K562 (cell line): ENCODE measurements around the gene HMCES. TPM values are rescaled to one million over a fixed set of nuclear protein-coding genes. Genes with fewer than 3 reads are reported as not detected.
A peak's percentile ranks its signal among the peaks of the same experiment; 100 is the strongest.

ENCODE experiments used
- ATAC-seq: fragments of 200-7000 bp; cut with Tn5 transposase; 3 replicates; pipeline ENCODE4 v1.9.1; 2020; ENCODE audit warnings: moderate library complexity
- BruUV-seq: library from RNA; stranded (reverse); fragments of 400-500 nt; replicated peaks from 2 replicates; lab custom pipeline; 2021; lab: Mats Ljungman, UMichigan
- CTCF ChIA-PET: fragments of 300-600 bp; formaldehyde crosslinking; extraction: SDS; loops from one replicate; lab custom pipeline; 2021; ENCODE audit warnings: low intra/inter-chr PET ratio; lab: Yijun Ruan, JAX
- POLR2A ChIA-PET: fragments of 300-600, 350-650 bp; sonication (Branson Sonifier 250); formaldehyde crosslinking; extraction: SDS; loops from one replicate; lab custom pipeline; 2021; ENCODE audit warnings: antibody characterized with exemption, inconsistent platforms; lab: Yijun Ruan, JAX
- DNase-seq, 4 experiments: peaks; one replicate each; pipeline versions ENCODE4 v3.0.0 to v3.0.0-alpha.2; 2011 to 2018; ENCODE audit warnings: low spot score in 3 of 4, mixed read lengths in 3 of 4; ENCODE audit errors: extremely low read depth in 1 of 4
- FAIRE-seq: peaks from 2 replicates; lab custom pipeline; 2011; peaks lifted over from hg19 to GRCh38; lab: Jason Lieb, UNC
- H2AFZ ChIP-seq: 2 replicates; pipeline ENCODE4 v1.6.0; 2011; ENCODE audit warnings: low read depth, low read length, control low read depth, inconsistent platforms
- H3K27ac ChIP-seq: fragments of 200-600 bp; 3 replicates; pipeline ENCODE4 v1.8.0; 2011; ENCODE audit warnings: low read depth, mild to moderate bottlenecking, control low read depth, inconsistent platforms, low read length, moderate library complexity, mixed read lengths; ENCODE audit errors: extremely low read depth
- H3K27me3 ChIP-seq, 2 experiments: fragments of 300-600 bp in 1 of 2; 2 replicates in 1 of 2; 3 replicates in 1 of 2; pipeline versions ENCODE4 v1.6.0 to v1.8.0; 2011; ENCODE audit warnings: inconsistent platforms in 2 of 2, low read length in 2 of 2, mild to moderate bottlenecking in 1 of 2, mixed read lengths in 1 of 2, moderate library complexity in 1 of 2; ENCODE audit not compliant: control insufficient read depth in 2 of 2, insufficient read depth in 2 of 2
- H3K36me3 ChIP-seq: fragments of 300-600 bp; 3 replicates; pipeline ENCODE4 v1.8.0; 2011; ENCODE audit warnings: mild to moderate bottlenecking, low read length, inconsistent platforms; ENCODE audit not compliant: control insufficient read depth, insufficient read depth
- H3K4me1 ChIP-seq, 2 experiments: fragments of 200-600 bp in 1 of 2; replicated peaks in 1 of 2; 2 replicates in 1 of 2; 3 replicates in 1 of 2; pipeline versions ENCODE4 v1.5.1 to v1.8.0; 2011; ENCODE audit warnings: inconsistent platforms in 2 of 2, low read length in 2 of 2, mild to moderate bottlenecking in 1 of 2, mixed read lengths in 1 of 2, moderate library complexity in 1 of 2; ENCODE audit not compliant: control insufficient read depth in 2 of 2, insufficient read depth in 2 of 2
- H3K4me2 ChIP-seq: 2 replicates; pipeline ENCODE4 v1.6.1; 2011; ENCODE audit warnings: low read length, control low read depth, inconsistent platforms, mixed read lengths; ENCODE audit not compliant: insufficient read depth
- H3K4me3 ChIP-seq: fragments of 200-600 bp; sonication (generic), shearing (Covaris generic); 2 replicates; pipeline ENCODE4 v1.5.1; 2016; ENCODE audit warnings: control low read depth, inconsistent platforms
- H3K79me2 ChIP-seq: fragments of 200-600 bp; 3 replicates; pipeline ENCODE4 v1.8.0; 2011; ENCODE audit warnings: low read length, inconsistent platforms; ENCODE audit not compliant: control insufficient read depth, insufficient read depth
- H3K9ac ChIP-seq, 2 experiments: 2 replicates each; pipeline versions ENCODE4 v1.6.0 to v1.6.1; 2011; ENCODE audit warnings: low read depth in 2 of 2, low read length in 2 of 2, control low read depth in 1 of 2, inconsistent platforms in 1 of 2, mild to moderate bottlenecking in 1 of 2, mixed read lengths in 1 of 2; ENCODE audit not compliant: insufficient read depth in 1 of 2
- H3K9me1 ChIP-seq: one replicate; pipeline ENCODE4 v1.6.0; 2011; ENCODE audit warnings: inconsistent platforms, mild to moderate bottlenecking, low read length, moderate library complexity; ENCODE audit not compliant: control insufficient read depth, insufficient read depth
- H3K9me3 ChIP-seq: replicated peaks from 2 replicates; pipeline ENCODE4 v1.5.1; 2011; ENCODE audit warnings: low read depth, low read length, inconsistent platforms; ENCODE audit not compliant: control insufficient read depth, insufficient read depth
- H4K20me1 ChIP-seq: replicated peaks from 2 replicates; pipeline ENCODE4 v1.6.1; 2011; ENCODE audit warnings: low read length, inconsistent platforms, mixed read lengths; ENCODE audit not compliant: control insufficient read depth, insufficient read depth
- HCFC1 ChIP-seq: IDR thresholded peaks from 2 replicates; pipeline ENCODE4 v1.6.1; 2012; ENCODE audit warnings: low read depth, low read length, improper control_type of control experiment
- U2AF1 ChIP-seq: fragments of 200-400 bp; formaldehyde crosslinking; optimal IDR thresholded peaks from 2 replicates; pipeline ENCODE3; 2017; ENCODE audit warnings: mild to moderate bottlenecking, low read depth, low read length, moderate library complexity
- ZFP36 ChIP-seq: fragments of 150-350 bp; IDR thresholded peaks from 2 replicates; pipeline ENCODE4 v1.6.1; 2018; ENCODE audit warnings: low read length, low read depth; ENCODE audit not compliant: partially characterized antibody
- WGBS: fragments of 100-300 bp; shearing (Covaris generic); methylation state at CpG from one replicate; pipeline ENCODE4 v1.1.6; 2016; ENCODE audit warnings: low coverage, mixed read lengths; ENCODE audit not compliant: insufficient coverage; ENCODE audit errors: missing lambda C conversion rate; 5-methylcytosine and 5-hydroxymethylcytosine counted together
- in situ Hi-C: fragments of 300-500 bp; cut with MboI; formaldehyde crosslinking; loops from 4 replicates; pipeline ENCODE4 v1.15.0; 2018; ENCODE audit warnings: inconsistent platforms, mixed read lengths
- intact Hi-C: fragments of 100-400 bp; cut with micrococcal nuclease; formaldehyde crosslinking; loops from 2 replicates; pipeline ENCODE4 v1.14.2; 2022
- polyA plus RNA-seq, 8 experiments: library from polyadenylated mRNA; depleted of rRNA in 4 of 8; stranded (reverse) in 5 of 8; unstranded in 3 of 8; fragments of >200 nt; fragmentation: Nextera tagmentation in 2 of 8; fragmentation: Illumina TruSeq in 1 of 8; extraction: Ambion mirVana in 2 of 8; extraction: Trizol in 1 of 8; gene quantifications; 2 replicates each; pipeline versions ENCODE4 v1.2.1 to v1.2.3, GENCODE V29; 2011 to 2014; ENCODE audit warnings: inconsistent platforms in 1 of 8, missing spikeins in 1 of 8
- total RNA-seq, 7 experiments: library from RNA; depleted of rRNA in 6 of 7; stranded (reverse); fragments of >200 nt in 6 of 7; fragmentation: Illumina TruSeq in 2 of 7; extraction: Trizol in 2 of 7; gene quantifications; 2 replicates each; pipeline versions ENCODE4 v1.2.1 to v1.2.3, GENCODE V29; 2011 to 2021; ENCODE audit warnings: low replicate concordance in 1 of 7
- TF ChIP-seq, protein P1 (sequence below): fragments of 250-450 bp; sonication (Bioruptor Pico); IDR thresholded peaks from 2 replicates; pipeline ENCODE4 v1.5.0; 2020; ENCODE audit warnings: mild to moderate bottlenecking, borderline replicate concordance
- TF ChIP-seq, protein P2 (sequence below): fragments of 450-650 bp; formaldehyde crosslinking; IDR thresholded peaks from 2 replicates; pipeline ENCODE4 v1.4.0; 2020; ENCODE audit warnings: mild to moderate bottlenecking, moderate library complexity

Gene HMCES
- total and polyA plus RNA-seq, 9 of the 15 experiments (the other 6 are each of a cell fraction or from before 2014, with no cell fraction given) = 18.8 to 45.3 (median 24.8) TPM

DNA sequence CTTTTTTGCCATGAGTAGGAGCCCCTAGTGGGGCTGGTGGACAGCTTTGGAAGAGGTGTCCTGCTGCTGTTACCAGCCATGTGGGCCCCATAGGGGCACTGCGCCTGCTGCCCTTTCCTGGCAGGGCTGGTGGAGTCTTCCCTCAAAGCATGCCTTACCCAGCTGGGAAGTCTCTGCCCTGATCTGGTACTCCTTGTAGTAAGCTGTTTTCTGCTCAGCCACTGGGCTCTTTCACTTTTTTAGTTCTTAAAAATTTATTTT lies 26.2 kb downstream of the HMCES start:
- Histone ChIP-seq H3K27ac (peak overlapping the region; percentile 21; the same call in 1 of the 3 replicates), H3K36me3 (peaks cover 28% of the 10 kb centered on the region; the same call in 2 of the 3 replicates), H3K27me3 (no peaks in the 10 kb centered on the region), H3K4me3 (no peak overlapping the region), H3K4me1 (peaks cover 11 to 13% of the 10 kb centered on the region in 2 experiments; a peak in 4 of 5 replicates), H3K9me3 (no peaks in the 10 kb centered on the region), H4K20me1 (no peaks in the 10 kb centered on the region), H2AFZ (no peak overlapping the region), H3K9me1 (no peaks in the 10 kb centered on the region), H3K9ac (peak overlapping the region in 1 of 2 experiments; percentile 85; a peak in 1 of 4 replicates), H3K79me2 (no peaks in the 10 kb centered on the region), H3K4me2 (no peak overlapping the region)
- no peak for FAIRE-seq
- POLR2A ChIA-PET = interaction anchor here (0.8 to 1.6 kb wide), 3 partner anchors 9 to 24 kb away, joined by 3 to 10 read pairs (median 4); a partner anchor contains a TSS
- no peak for TF ChIP-seq HCFC1
- TF ChIP-seq, protein P1, sequence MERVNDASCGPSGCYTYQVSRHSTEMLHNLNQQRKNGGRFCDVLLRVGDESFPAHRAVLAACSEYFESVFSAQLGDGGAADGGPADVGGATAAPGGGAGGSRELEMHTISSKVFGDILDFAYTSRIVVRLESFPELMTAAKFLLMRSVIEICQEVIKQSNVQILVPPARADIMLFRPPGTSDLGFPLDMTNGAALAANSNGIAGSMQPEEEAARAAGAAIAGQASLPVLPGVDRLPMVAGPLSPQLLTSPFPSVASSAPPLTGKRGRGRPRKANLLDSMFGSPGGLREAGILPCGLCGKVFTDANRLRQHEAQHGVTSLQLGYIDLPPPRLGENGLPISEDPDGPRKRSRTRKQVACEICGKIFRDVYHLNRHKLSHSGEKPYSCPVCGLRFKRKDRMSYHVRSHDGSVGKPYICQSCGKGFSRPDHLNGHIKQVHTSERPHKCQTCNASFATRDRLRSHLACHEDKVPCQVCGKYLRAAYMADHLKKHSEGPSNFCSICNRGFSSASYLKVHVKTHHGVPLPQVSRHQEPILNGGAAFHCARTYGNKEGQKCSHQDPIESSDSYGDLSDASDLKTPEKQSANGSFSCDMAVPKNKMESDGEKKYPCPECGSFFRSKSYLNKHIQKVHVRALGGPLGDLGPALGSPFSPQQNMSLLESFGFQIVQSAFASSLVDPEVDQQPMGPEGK (CRISPR knock-in tag) = no peak
- no peak for TF ChIP-seq ZFP36
- no peak for TF ChIP-seq U2AF1
- TF ChIP-seq, protein P2, sequence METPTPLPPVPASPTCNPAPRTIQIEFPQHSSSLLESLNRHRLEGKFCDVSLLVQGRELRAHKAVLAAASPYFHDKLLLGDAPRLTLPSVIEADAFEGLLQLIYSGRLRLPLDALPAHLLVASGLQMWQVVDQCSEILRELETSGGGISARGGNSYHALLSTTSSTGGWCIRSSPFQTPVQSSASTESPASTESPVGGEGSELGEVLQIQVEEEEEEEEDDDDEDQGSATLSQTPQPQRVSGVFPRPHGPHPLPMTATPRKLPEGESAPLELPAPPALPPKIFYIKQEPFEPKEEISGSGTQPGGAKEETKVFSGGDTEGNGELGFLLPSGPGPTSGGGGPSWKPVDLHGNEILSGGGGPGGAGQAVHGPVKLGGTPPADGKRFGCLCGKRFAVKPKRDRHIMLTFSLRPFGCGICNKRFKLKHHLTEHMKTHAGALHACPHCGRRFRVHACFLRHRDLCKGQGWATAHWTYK (CRISPR knock-in tag) = no peak
- no peak for DNase-seq
- intact Hi-C loops = no loop called here
- CTCF ChIA-PET = no interaction called here
- BruUV-seq = TSS peak; percentile 66
- in situ Hi-C loops = no loop called here
- peak; percentile 14; the same call in 2 of the 3 replicates for ATAC-seq
- WGBS = 100% methylated on average over 1 of the region's 1 CpG
